IPS-11a (cell line): ENCODE results near the gene PABPC1L.
"Not testable (repeated sequence)": the region's sequence is repeated elsewhere in the genome, so short reads cannot be mapped to it uniquely, and the experiment has no call there.

Source experiments
- H3K4me3 ChIP-seq: one replicate; pipeline ENCODE4 v1.5.1; 2013; ENCODE audit warnings: low read depth, low read length, control low read depth

PABPC1L gene

DNA sequence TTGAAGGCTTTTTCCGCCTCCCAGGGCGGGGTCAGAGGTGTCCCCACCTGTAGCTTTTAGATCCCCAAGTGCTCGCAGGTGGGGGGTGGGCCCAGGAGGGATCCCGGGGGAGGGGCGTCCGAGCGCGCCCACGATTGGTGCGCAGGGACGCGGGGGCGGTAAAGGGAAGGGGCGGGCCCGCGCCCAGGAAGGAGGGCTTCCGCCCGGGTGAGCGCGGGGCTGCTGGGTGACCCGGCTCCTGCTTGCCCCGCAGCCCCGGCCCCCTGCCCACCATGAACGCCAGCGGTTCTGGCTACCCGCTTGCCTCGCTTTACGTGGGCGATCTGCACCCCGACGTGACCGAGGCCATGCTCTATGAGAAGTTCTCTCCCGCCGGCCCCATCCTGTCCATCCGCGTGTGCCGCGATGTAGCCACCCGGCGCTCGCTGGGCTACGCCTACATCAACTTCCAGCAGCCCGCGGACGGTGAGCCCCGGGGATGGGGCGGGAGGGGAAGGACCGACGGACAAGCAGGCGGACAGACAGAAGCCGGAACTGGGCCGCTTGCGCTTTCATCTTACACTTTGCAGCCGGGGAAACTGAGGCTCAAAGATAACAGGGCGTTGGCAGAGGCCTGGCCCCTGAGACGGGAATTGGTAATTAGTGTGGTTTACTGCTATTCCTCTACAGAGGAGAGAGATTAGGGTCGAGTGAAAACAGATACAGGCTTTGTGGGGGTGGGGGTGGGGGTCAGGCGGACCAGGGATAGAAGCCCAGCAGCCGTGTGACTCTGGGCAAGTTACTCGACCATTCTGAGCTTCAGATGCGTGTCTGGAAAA is at the start of gene PABPC1L:
PABPC1L (plus strand) TSS at position 189 of the 818 bp plus-strand sequence; CDS start at position 273, 84 bp downstream.
- peak within 1 kb of the TSS; percentile 74 for H3K4me3 ChIP-seq

DNA sequence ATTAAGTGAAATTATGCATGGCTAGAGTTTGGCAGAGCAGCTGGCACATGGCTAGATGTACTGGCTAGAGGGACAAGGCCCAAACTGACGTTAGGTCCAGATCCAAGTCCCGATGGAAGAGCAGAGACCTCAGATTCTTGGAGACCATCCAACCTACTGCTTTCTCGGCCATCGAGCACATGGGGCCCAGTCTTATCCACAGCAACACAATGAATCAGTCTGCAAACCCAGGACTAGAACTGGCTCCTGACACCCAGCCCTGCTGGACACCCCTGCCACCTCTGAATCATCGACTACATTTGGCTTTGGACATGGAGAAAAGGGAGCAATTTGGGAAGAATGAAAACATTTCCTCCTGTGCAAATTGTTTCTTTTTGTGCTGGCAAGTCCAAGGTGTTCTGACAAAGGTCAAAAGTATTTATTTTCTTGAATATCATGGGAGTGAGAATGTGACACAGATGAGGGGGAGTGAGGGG is 48.3 kb upstream of the PABPC1L start:
- no peak overlapping the region for H3K4me3 ChIP-seq

DNA sequence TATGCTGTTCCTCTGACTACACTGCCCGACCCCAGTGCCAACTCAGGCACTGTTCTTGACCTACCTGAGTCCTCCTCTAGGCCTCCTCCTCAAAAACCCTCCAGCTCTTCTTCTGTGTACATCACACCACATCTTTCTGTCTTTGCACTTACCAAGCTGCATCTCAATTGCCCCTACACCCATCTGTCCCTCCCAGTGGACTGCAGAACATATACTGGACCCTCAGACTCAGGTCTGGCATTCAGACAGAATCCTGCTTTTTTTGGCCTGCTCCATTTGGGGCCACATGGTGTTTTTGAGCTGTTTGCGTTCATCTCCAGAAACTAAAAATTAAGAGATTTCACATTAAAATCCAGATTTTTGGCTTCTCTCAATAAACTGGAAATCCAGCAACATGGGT is 47.6 kb upstream of the PABPC1L start:
- H3K4me3 ChIP-seq = no peak overlapping the region

DNA sequence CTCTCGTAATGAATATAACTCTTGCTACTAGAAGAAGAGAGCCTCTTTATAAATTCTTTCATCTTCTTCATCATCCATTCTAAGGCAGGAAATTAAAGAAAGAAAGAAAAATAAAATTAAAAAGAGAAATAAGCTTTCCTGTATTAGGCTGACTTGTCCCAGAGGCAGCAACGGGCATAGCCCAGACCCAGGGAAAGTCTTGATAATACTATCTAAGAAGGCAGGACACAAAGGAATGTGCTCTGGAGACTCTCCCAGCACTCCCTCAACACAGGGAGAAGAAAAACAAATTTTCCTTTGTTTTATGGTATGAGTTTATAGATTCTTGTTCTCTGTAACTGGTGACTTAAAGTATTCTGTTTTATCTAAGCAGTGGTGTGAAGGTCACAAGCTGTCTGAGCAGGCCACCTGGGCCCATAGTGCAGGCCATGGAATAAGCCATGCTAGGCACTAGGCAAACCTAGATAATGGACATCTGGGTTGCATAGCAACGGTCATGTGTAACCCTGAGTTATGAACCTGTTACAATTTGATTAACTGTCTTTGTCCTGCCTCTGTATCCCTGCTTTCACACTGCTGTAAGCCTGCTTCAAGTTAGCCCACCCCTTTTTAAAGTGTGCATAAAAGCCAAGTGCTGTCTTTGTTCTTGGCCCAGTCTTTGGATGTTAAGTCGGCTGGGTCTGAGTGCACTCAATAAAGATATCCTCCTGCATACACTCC is 46.3 kb upstream of the PABPC1L start:
- not testable (repeated sequence) for H3K4me3 ChIP-seq

DNA sequence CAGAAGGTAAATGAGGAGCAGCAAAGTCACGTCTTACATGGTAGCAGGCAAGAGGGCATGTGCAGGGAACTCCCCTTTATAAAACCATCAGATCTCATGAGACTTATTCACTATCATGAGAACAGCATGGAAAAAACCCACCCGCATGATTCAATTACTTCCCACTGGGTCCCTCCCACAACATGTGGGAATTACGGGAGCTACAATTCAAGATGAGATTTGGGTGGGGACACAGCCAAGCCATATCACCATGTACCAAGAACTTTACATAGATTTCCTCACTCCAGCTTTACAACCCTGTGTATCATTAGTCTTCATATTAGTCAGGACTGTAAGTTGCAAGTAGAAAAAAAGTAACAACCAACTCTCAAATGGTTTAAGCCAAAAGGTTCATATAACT is 45.4 kb upstream of the PABPC1L start:
- H3K4me3 ChIP-seq = not testable (repeated sequence)

DNA sequence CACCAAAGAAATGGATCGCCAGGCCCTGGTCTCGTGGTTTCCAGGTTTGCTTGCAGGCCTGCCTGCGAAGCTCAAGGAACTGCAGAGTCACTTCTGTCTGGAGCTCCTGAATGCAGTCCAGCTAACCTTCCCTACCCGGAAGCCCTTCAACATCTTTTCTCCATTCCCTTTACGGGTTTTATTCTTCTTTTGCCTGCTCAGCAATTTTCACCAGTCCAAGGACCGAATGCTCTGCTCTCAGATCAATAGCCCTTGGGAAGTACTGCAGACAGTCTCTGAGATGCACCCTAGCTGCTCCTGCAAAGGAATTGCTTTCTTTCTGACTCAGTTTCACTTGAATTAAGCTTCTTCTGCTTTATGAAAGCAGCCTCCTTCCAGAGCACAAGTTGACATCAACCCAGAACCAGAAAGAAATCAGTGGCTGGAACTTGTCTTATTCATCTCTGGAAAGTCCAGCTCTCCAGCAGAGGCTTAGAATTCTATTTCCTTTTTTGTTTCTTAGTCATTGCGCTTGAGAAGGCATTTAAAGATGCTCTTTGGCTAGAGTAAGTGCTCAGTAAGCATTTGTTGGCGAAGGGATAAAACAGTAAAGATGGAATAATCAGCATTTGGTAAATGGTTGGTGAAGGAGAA is 43.0 kb upstream of the PABPC1L start:
- H3K4me3 ChIP-seq = no peak overlapping the region

DNA sequence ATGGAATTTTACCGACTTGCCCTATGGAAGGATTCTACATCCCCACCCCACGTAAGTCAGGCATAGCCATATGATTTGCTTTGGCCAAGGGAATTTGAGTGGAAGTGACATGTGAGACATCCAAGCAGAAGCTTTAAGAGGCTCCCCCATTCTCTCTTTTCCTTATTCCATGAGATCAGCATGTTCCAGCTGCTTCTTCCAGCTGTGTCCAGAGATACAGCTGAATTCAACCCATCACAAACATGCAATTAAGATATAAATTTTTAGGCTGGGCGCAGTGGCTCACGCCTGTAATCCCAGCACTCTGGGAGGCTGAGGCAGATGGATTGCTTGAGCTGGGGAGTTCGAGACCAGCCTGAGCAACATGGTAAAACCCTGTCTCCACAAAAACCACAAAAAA is 40.4 kb upstream of the PABPC1L start:
- no peak overlapping the region for H3K4me3 ChIP-seq

DNA sequence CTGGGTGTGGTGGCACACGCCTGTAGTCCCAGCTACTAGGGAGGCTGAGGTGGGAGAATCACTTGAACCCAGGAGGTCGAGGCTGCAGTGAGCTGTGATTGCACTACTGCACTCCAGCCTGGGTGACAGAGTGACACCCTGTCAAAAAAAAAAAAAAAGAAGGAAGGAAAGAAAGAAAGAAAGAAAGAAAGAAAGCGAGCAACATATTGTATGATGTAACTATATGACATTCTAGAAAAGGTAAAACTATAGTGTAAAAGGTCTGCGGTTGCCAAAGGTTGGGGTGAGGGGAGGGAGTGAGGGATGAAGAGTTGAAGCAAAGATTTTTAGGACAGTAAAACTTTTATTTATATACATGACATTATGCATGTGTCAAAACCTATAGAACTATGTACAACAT is 27.5 kb upstream of the PABPC1L start:
- not testable (repeated sequence) for H3K4me3 ChIP-seq

DNA sequence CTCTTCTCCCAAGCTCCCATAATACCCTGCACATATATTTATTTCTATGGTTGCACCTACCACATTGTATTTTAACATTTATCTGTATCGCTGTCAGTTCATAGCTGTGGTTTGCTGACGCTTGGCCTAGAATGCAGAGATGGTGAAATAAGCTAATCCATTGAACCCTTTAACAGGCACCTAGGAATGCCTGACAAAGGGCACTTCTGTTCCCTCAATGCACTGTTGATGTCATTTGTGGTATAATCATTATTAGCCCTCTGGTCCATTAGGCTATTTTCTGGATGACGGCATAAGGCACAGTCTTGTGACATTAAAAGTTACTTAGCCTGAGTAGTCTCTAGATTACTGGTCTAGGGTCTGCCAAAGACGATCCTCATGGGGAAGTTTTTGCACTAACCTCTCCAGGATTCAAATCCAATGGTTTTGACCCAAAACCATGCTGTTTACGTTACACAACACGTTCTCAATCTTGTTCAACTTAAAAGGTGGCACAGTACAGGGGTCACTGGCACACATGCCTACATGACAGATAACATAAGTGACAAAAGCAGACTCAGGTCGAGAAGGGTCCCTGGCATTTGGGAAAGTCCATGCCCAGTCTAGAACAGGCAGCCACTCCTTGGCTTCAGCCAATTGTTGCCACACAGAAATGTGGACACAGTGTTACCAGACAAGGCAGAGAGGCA is 26.5 kb upstream of the PABPC1L start:
- H3K4me3 ChIP-seq = no peak overlapping the region

DNA sequence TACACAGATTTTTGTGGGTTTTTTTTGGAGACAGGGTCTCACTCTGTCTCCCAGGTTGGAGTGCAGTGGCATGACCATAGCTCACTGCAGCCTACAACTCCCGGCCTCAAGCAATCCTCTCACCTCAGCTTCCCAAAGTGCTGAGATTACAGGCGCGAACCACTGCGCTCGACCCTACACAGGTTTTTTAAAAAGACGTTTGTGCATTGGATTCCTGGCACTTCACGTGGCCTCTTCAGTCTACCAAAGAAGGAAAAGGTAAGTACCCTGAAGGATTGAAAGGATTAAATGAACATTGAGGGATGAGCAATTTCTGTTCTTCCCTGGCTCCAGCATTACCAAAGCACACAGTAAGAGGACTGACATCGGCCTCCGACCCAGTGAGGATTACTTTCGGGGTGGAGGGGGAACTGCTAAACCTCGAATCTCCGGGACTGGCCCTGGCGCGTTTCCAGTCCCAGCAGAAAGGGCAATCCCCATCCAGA is 24.9 kb upstream of the PABPC1L start:
- H3K4me3 ChIP-seq = peak overlapping the region; percentile 22

DNA sequence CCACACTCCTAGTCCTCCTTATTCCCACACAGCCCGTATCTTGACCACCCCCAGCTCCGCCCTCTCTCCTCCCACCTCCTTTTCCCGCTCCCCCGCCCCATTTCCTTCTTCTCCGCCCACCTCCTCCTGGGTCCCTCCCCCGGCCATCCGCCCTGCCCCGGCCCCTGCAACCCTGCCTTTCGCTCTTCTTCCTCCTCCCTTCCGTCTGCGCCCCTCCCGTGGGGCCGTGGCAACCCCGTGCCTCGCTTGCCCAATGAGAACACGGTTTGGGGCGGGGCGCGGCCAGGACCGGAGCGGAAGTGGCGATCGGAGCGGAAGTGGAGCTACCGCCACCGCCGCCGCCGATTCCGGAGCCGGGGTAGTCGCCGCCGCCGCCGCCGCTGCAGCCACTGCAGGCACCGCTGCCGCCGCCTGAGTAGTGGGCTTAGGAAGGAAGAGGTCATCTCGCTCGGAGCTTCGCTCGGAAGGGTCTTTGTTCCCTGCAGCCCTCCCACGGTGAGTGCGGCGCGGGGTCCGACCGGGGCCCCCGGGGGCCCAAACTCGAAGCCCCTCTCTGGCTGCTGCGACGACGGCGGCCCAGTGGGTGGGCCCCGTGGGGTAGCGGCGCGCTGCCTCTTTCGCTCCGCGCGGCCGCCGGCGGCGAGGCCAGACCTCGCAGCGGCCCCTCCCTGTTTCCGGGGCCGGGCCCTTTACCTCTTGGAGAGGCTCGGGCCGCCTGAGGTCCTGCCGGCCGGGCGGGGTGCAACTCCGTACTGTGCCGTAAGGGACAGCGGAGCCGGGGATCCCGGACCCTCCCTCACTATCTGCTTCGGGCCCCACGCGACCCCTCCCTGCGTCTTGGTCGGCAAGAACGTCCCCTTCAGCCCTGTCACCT is 24.2 kb upstream of the PABPC1L start, which contains the start of gene YWHAB:
YWHAB (plus strand) TSS at position 314 of the 874 bp plus-strand sequence. CDS start 15,829 bp downstream, outside the sequence.
- peak within 1 kb of the TSS; percentile 95 for H3K4me3 ChIP-seq

DNA sequence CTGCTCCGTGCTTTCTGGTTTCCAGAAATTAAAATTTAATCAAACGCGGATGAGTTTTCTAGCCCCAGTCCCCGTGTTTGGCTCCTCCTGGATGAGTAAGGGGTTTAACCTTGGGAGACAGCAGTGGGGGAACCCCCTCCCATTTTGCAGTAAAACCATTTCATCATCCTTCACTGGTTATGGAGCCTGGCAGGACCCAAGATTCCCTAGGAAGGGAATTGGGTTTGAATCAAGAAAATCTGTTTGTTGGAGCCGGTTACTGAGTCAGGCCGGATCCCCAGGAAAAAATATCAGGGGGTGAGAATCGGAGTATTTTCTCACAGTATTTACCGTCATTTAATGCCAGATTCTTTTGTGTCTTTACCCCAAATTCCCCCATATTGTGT is 23.6 kb upstream of the PABPC1L start:
- H3K4me3 ChIP-seq = peak overlapping the region; percentile 95

DNA sequence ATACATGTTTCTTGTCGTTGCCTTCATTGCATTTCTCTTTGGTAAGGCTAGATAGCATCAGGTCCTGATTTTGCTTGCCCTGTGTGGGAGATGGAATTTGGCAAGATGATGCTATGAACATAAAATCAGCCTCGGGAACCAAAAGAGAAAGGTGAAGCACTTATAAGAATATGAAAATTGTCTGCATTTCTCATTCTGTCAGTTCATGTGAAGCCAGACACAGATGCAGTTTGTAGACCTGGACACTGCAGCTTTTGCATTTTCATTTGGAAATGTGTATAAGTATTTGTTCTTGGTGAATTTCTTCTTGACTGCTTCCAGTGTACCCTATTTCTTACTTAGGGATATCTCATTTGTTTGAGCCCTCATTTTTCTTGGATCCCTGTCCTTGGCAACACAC is 23.0 kb upstream of the PABPC1L start:
- peak overlapping the region; percentile 95 for H3K4me3 ChIP-seq

DNA sequence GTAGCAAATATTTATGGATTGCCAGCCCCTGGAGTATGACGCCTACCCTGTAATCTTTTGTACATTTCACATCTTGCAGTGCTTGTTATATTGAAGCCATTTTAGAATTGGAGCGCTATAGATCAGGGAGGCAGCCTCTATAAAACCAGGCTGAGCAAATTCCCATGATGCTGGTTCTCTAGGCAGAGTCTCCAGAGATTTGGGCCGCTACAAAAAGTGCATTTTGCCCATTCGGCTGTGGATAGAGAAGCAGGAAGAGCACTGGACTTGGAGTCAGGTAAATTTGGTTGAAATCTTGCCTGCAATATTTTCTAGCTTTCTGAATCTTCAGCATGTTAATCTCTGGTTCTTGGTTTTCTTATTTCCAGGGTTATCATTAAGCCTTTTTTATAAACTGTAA is 22.4 kb upstream of the PABPC1L start:
- peak overlapping the region; percentile 95 for H3K4me3 ChIP-seq

DNA sequence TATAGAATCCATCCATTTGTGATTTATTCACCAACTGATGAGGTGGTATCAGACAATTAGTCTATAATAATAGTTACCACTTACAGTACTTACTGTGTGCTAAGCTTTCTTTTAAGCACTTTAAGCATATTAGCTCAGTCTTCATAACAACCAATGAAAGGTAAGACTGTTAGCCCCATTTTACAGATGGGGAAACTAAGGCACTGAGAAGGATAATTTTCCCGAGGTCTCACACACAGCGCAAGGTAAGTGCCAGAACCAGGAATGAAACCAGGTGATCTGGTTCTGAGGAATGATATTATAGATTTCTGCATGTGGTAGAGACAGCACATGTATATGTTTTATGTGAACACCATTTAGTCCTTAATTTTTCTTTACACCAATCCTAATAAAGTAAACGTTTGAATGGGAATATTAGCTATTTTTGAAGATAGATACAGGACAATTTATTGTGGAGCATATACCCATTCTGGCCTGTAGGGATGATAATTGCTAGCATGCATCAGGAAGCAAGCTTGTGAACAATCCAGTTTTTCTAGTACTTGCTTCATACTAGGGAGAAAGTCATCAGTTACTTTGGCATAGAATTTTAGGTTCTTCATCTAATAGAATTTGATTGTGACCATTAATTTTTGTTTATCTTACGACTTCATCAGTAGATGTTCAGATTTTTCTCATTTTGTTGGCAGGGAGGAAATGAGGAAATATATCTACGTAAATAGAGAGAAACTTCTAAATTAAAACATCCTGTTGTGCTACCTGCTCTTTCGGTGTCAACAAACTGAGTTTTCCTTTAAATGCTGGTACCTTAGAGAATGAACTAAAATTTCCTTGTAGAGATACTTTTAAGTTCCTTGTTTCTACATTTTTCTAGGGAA is 21.4 kb upstream of the PABPC1L start:
- no peak overlapping the region for H3K4me3 ChIP-seq

DNA sequence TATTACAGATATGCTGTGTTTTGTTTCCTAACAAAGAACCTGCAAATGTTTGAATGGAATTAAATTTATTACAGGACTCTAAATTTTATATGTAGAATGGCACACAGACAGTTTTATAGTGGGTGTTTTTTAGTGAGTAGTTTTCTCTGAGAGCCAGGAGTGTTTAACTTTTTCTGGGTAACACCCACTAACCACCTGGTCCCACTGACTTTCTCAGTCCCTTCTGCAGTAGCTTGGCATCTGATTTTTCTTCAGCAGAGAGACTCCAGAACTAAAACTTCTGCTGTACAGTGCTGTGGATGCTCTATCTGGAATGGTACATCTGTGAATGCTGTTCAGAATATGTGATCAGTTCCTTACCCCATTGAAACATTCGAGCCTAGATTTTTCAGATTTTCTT is 18.0 kb upstream of the PABPC1L start:
- H3K4me3 ChIP-seq = no peak overlapping the region

DNA sequence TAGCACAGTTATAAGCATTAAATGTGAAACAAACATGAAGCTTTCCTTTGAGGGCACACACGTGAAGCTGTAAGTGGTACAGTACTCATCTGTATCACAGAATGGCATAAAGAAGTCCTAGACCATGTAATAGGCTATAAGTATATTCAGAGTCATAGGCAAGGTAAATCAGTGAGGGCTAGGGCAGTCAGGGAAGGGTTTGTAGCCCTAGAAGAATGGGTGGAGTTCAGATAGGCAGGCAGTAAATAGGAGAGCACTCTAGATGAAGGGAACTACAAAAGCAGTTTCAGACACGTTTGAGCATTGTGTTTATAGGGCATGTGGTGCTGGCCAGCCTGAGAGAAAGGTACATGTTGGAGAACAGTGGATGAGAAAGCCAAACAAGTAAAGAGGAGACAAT is 14.9 kb upstream of the PABPC1L start:
- H3K4me3 ChIP-seq = no peak overlapping the region

DNA sequence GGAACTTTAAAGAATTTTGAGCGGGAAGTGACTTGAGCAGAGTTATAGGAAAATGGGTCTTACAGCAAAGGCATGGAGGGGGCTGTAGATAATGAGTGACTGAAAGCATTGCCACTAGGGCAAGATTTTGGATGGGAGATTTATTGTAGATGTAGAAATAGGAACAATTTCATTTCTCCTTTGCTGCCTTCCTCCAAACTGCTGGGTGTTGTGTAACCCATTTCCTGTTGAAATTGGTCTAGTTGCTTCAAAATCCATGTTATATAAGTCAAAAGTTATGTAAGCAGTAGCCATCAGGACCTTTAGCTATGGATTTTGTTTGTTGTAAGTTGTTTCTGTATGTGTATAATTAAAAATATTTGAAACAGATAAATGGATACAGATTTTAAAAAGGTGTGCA is 13.3 kb upstream of the PABPC1L start:
- no peak overlapping the region for H3K4me3 ChIP-seq

DNA sequence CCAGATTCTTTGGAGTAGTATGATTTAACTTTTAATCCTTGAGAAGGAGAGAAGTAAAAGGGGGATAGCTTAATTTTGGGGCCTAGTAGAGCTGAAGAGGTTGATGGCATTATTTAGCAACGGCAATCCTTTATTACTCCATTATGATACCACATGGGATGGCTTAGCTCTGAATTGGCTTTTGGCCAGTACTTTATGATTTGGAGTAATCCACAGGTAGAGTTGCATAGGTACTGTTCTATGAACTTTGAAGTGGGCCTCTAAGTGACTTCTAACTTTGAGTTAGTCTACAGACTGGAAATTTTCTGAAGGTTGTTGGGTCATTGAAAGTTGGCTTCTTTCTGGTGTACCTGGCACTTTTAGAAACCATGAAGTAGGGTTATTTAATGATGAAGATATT is 12.7 kb upstream of the PABPC1L start:
- no peak overlapping the region for H3K4me3 ChIP-seq
